ENCODE measurements around the gene E2F8. TPM values are rescaled to one million over a fixed set of nuclear protein-coding genes. Genes with fewer than 3 reads are reported as not detected.

The E2F8 gene
- total RNA-seq, 1 experiment from 2014 or later: 10.7 TPM

DNA sequence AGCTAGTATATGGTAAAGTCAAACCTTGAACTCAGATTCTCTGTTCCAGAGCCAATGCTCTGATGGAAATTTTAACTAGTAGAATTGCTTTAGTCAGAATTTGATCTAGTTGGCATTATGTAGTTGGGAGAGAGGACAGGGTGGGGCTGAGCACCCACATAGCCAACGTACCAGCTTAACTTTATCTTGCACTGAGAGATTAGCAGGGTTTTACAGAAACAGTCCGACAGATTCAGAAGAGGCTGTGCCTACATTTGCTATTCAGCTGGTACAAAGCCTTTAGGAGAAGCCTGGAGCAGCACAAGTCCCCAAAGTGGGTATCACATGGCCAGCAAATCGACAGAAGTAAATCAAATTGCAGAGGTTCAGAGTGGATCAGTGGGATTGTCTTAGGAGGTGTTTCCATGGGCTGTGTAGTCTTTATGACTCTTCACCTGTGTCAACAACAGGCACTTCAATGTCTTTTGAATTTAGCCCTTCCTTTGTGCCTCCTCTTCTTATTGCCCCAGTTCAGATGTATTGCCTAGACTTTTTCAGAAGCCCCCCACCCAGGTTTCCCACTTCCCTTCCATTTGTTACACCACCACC is 31.7 kb downstream of the E2F8 start:
- ChIA-PET CTCF (no interaction called here), POLR2A (interaction anchor here (0.5 kb wide), 1 partner anchor 83 kb away, joined by 3 read pairs; no protein-coding TSS in a partner anchor)
- TF ChIP-seq IRF2 (CRISPR knock-in tag; IDR thresholded peaks at IDR 0.05; ENCODE audit: borderline replicate concordance, low read depth) (no peak), TCF7 (CRISPR knock-in tag; IDR thresholded peaks at IDR 0.05; ENCODE audit: low read depth) (no peak), GABPB1 (CRISPR knock-in tag; IDR thresholded peaks at IDR 0.05) (no peak), ARID4B (CRISPR knock-in tag; IDR thresholded peaks at IDR 0.05; ENCODE audit: borderline replicate concordance) (no peak), USF2 (CRISPR knock-in tag; IDR thresholded peaks at IDR 0.05) (no peak), ETV6 (CRISPR knock-in tag; IDR thresholded peaks at IDR 0.05) (no peak), AFF4 (CRISPR knock-in tag; IDR thresholded peaks at IDR 0.05; ENCODE audit: borderline replicate concordance) (no peak), TP53 (CRISPR knock-in tag; IDR thresholded peaks at IDR 0.05) (no peak), FOXK1 (CRISPR knock-in tag; IDR thresholded peaks at IDR 0.05) (no peak), CDX4 (CRISPR knock-in tag; IDR thresholded peaks at IDR 0.05; ENCODE audit: borderline replicate concordance) (no peak), ATF1 (CRISPR knock-in tag; IDR thresholded peaks at IDR 0.05) (no peak), ZSCAN18 (CRISPR knock-in tag; IDR thresholded peaks at IDR 0.05) (no peak)
- TF ChIP-seq, protein P1, sequence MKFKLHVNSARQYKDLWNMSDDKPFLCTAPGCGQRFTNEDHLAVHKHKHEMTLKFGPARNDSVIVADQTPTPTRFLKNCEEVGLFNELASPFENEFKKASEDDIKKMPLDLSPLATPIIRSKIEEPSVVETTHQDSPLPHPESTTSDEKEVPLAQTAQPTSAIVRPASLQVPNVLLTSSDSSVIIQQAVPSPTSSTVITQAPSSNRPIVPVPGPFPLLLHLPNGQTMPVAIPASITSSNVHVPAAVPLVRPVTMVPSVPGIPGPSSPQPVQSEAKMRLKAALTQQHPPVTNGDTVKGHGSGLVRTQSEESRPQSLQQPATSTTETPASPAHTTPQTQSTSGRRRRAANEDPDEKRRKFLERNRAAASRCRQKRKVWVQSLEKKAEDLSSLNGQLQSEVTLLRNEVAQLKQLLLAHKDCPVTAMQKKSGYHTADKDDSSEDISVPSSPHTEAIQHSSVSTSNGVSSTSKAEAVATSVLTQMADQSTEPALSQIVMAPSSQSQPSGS (CRISPR knock-in tag; IDR thresholded peaks at IDR 0.05; ENCODE audit: borderline replicate concordance, low read depth): no peak
- TF ChIP-seq, protein P2, sequence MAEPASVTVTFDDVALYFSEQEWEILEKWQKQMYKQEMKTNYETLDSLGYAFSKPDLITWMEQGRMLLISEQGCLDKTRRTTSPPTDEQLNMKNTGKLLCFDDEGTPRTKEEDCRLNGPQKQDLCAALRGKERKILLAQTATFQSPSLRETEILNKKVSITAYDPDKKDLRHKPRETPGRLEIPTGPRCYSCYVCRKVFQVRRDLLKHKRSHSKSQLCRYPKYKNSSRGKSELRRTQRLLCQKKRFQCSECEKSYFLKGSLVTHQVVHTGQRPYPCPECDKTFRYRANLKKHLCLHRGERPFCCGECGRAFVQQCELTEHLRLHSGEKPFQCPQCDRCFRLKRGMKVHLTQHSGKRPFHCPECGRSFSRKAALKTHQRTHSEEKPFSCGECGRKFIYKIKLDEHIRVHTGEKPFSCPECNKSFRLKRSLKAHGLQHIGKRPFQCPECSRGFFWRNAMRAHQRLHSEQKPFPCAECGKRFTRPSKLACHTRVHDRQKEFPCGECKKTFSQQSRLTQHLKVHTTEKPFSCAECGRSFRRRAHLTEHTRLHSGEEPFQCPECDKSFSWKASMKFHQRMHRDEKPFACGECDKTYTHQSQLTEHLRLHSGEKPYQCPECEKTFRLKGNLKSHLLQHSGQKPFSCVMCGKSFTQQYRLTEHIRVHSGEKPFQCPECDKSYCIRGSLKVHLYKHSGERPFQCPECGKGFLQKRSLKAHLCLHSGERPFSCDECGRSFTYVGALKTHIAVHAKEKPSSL (CRISPR knock-in tag; conservative IDR thresholded peaks at IDR 0.05): no peak
- TF ChIP-seq, protein P3, sequence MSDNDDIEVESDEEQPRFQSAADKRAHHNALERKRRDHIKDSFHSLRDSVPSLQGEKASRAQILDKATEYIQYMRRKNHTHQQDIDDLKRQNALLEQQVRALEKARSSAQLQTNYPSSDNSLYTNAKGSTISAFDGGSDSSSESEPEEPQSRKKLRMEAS (CRISPR knock-in tag; IDR thresholded peaks at IDR 0.05): no peak
- TF ChIP-seq, protein P4, sequence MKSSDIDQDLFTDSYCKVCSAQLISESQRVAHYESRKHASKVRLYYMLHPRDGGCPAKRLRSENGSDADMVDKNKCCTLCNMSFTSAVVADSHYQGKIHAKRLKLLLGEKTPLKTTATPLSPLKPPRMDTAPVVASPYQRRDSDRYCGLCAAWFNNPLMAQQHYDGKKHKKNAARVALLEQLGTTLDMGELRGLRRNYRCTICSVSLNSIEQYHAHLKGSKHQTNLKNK (CRISPR knock-in tag; IDR thresholded peaks at IDR 0.05): no peak
- no peak for ATAC-seq
- Mint-ChIP-seq H3K4me1 (peaks cover 15% of the 10 kb centered on the region), H3K4me3 (no peak overlapping the region), H3K36me3 (no peaks in the 10 kb centered on the region), H3K9me3 (no peaks in the 10 kb centered on the region), H3K27me3 (ENCODE audit: low read depth) (no peaks in the 10 kb centered on the region; the same call in 1 of the 2 replicates), H3K27ac (no peak overlapping the region)
- no peak for DNase-seq (ENCODE audit: low spot score)
